NCI-H2196 treated with DMSO at 0.1 percent for 48 hours (cell line): ENCODE data around the gene ATAD3C.
"Not testable (repeated sequence)": the region's sequence is repeated elsewhere in the genome, so short reads cannot be mapped to it uniquely, and the experiment has no call there.

Experiments used
- DNase-seq: peaks from one replicate; lab custom pipeline; 2025; ENCODE audit not compliant: unreplicated experiment; lab: John Stamatoyannopoulos, UW

Gene ATAD3C

GRCh38 chr1:1468196-1468985 is 18.9 kb downstream of the ATAD3C start:
- DNase-seq, result not testable (repeated sequence)

GRCh38 chr1:1470626-1471388 is 21.3 kb downstream of the ATAD3C start:
- no peak for DNase-seq

- DNase-seq, result peak; percentile 83
These were observed 22.0 kb downstream of the ATAD3C start, which contains the start of gene ATAD3B for GRCh38 chr1:1471389-1472052. Gene ATAD3B, plus strand, starts transcription at chr1:1471765. Its CDS starts 120 bp downstream, at chr1:1471885.

- not testable (repeated sequence) for DNase-seq
These were observed 22.8 kb downstream of the ATAD3C start for GRCh38 chr1:1472053-1472876.

GRCh38 chr1:1476011-1476410 is 26.5 kb downstream of the ATAD3C start:
- not testable (repeated sequence) for DNase-seq

GRCh38 chr1:1477206-1477605 is 27.7 kb downstream of the ATAD3C start:
- DNase-seq, result no peak

GRCh38 chr1:1479547-1480487 is 30.3 kb downstream of the ATAD3C start:
- DNase-seq, result no peak

- not testable (repeated sequence) for DNase-seq
These were observed 31.0 kb downstream of the ATAD3C start for GRCh38 chr1:1480488-1480867.

GRCh38 chr1:1481811-1482210 is 32.3 kb downstream of the ATAD3C start:
- not testable (repeated sequence) for DNase-seq

GRCh38 chr1:1482856-1483255 is 33.4 kb downstream of the ATAD3C start:
- DNase-seq, result no peak

GRCh38 chr1:1483714-1484113 is 34.2 kb downstream of the ATAD3C start:
- DNase-seq, result no peak

- not testable (repeated sequence) for DNase-seq
These were observed 35.7 kb downstream of the ATAD3C start for GRCh38 chr1:1484976-1485750.

GRCh38 chr1:1485755-1486317 is 36.3 kb downstream of the ATAD3C start:
- DNase-seq, result not testable (repeated sequence)

GRCh38 chr1:1487701-1488100 is 38.2 kb downstream of the ATAD3C start:
- DNase-seq, result no peak

GRCh38 chr1:1489231-1489630 is 39.7 kb downstream of the ATAD3C start:
- DNase-seq, result no peak

- no peak for DNase-seq
These were observed 40.4 kb downstream of the ATAD3C start for GRCh38 chr1:1489861-1490260.

- DNase-seq, result no peak
These were observed 41.2 kb downstream of the ATAD3C start for GRCh38 chr1:1490633-1491230.

- no peak for DNase-seq
These were observed 42.1 kb downstream of the ATAD3C start for GRCh38 chr1:1491601-1492000.
